A549 (cell line): Measurements from ENCODE around the gene ZNF362. TPM values are rescaled to one million over a fixed set of nuclear protein-coding genes. Genes with fewer than 3 reads are reported as not detected.

Experiments
- ATAC-seq, 2 experiments: fragments of 200-7000 bp in 1 of 2; fragments of >200 bp in 1 of 2; cut with Nextera tagmentation in 1 of 2; cut with Tn5 transposase in 1 of 2; 3 replicates each; pipeline versions ENCODE4 v1.8.0 to v1.9.1; 2018 to 2020; ENCODE audit warnings: mild to moderate bottlenecking in 1 of 2, moderate library complexity in 1 of 2
- CTCF ChIA-PET: fragments of 300-600 bp; sonication (Branson Sonifier 250); formaldehyde crosslinking; extraction: SDS; loops from one replicate; lab custom pipeline; 2021; ENCODE audit warnings: antibody characterized with exemption, inconsistent platforms; lab: Yijun Ruan, JAX
- POLR2A ChIA-PET: fragments of 350-600 bp; formaldehyde crosslinking; extraction: SDS; loops from one replicate; lab custom pipeline; 2021; ENCODE audit warnings: antibody characterized with exemption, inconsistent platforms; lab: Yijun Ruan, JAX
- DNase-seq, 2 experiments: peaks; one replicate each; pipeline versions ENCODE4 v3.0.0 to v3.0.0-alpha.2; 2011 to 2016; ENCODE audit warnings: low read depth in 1 of 2, low spot score in 1 of 2
- FAIRE-seq: peaks from 2 replicates; lab custom pipeline; 2011; peaks lifted over from hg19 to GRCh38; lab: Jason Lieb, UNC
- H3K27ac ChIP-seq, 2 experiments: fragments of >200 bp; sonication (Bioruptor Twin); formaldehyde crosslinking; 3 replicates each; pipeline ENCODE4 v1.5.1; 2016 to 2017
- H3K4me1 ChIP-seq: fragments of >200 bp; sonication (Bioruptor Twin); formaldehyde crosslinking; 3 replicates; pipeline ENCODE4 v1.6.1; 2016
- H3K4me2 ChIP-seq: fragments of >200 bp; sonication (Bioruptor Twin); formaldehyde crosslinking; 3 replicates; pipeline ENCODE4 v1.6.1; 2016
- H3K4me3 ChIP-seq: fragments of >200 bp; sonication (Bioruptor Twin); formaldehyde crosslinking; 3 replicates; pipeline ENCODE4 v1.5.1; 2016
- H3K9me3 ChIP-seq: fragments of >200 bp; sonication (Bioruptor Twin); formaldehyde crosslinking; 3 replicates; pipeline ENCODE4 v1.6.1; 2016
- CBX2 ChIP-seq: fragments of 200-600 bp; sonication (generic); IDR thresholded peaks from 2 replicates; pipeline ENCODE4 v1.6.1; 2016; ENCODE audit warnings: low read depth, mild to moderate bottlenecking, borderline replicate concordance
- CEBPB ChIP-seq, 2 experiments: fragments of >200 bp in 1 of 2; sonication (Bioruptor Twin) in 1 of 2; formaldehyde crosslinking in 1 of 2; IDR thresholded peaks; 2 replicates each; pipeline ENCODE4 v1.6.1; 2012 to 2016
- EHF ChIP-seq: fragments of 250-450 bp; sonication (Bioruptor Pico); IDR thresholded peaks from 2 replicates; pipeline ENCODE4 v1.5.0; 2020; ENCODE audit warnings: mild to moderate bottlenecking
- FOSL2 ChIP-seq, 2 experiments: fragments of 450-650 bp in 1 of 2; fragments of >200 bp in 1 of 2; sonication (Bioruptor Twin) in 1 of 2; formaldehyde crosslinking; IDR thresholded peaks; 2 replicates each; pipeline versions ENCODE4 v1.5.0 to v1.6.1; 2016 to 2020; ENCODE audit warnings: mild to moderate bottlenecking in 1 of 2, moderate library complexity in 1 of 2
- HOXA7 ChIP-seq: fragments of 250-450 bp; sonication (Bioruptor Pico); IDR thresholded peaks from 2 replicates; pipeline ENCODE4 v1.5.0; 2020; ENCODE audit warnings: mild to moderate bottlenecking, moderate library complexity
- JUN ChIP-seq, 2 experiments: fragments of >200 bp; sonication (Bioruptor Twin); formaldehyde crosslinking; IDR thresholded peaks; 2 replicates in 1 of 2; 3 replicates in 1 of 2; pipeline ENCODE4 v1.6.1; 2016 to 2017
- MAFK ChIP-seq: fragments of 450-650 bp; IDR thresholded peaks from 2 replicates; pipeline ENCODE4 v1.6.1; 2014; ENCODE audit not compliant: partially characterized antibody
- PHF8 ChIP-seq: fragments of 200-600 bp; sonication (generic); IDR thresholded peaks from 2 replicates; pipeline ENCODE4 v1.6.1; 2016; ENCODE audit warnings: low read depth, mild to moderate bottlenecking, antibody characterized with exemption, moderate library complexity, borderline replicate concordance
- POLR2A ChIP-seq: IDR thresholded peaks from 2 replicates; pipeline ENCODE4 v1.6.1; 2012; ENCODE audit warnings: mild to moderate bottlenecking, low read length
- POLR2AphosphoS2 ChIP-seq: conservative IDR thresholded peaks from 2 replicates; pipeline ENCODE4 v1.6.1; 2012; ENCODE audit warnings: low read length, improper control_type of control experiment, inconsistent platforms
- RARB ChIP-seq: fragments of 250-450 bp; sonication (Bioruptor Pico); IDR thresholded peaks from 2 replicates; pipeline ENCODE4 v1.8.0; 2021; ENCODE audit warnings: mild to moderate bottlenecking, moderate library complexity
- RCOR1 ChIP-seq: fragments of 150-350 bp; IDR thresholded peaks from 2 replicates; pipeline ENCODE4 v1.6.1; 2014; ENCODE audit warnings: antibody characterized with exemption, low read length, low read depth
- SREBF2 ChIP-seq: fragments of 450-650 bp; IDR thresholded peaks from 2 replicates; pipeline ENCODE4 v1.6.1; 2014; ENCODE audit warnings: mild to moderate bottlenecking, moderate library complexity
- TP53 ChIP-seq: fragments of 250-450 bp; sonication (Bioruptor Pico); IDR thresholded peaks from 2 replicates; pipeline ENCODE4 v1.5.0; 2021; ENCODE audit warnings: mild to moderate bottlenecking, moderate library complexity
- ZFP36 ChIP-seq: fragments of 450-650 bp; IDR thresholded peaks from 2 replicates; pipeline ENCODE4 v1.6.1; 2014; ENCODE audit warnings: borderline replicate concordance; ENCODE audit not compliant: partially characterized antibody
- WGBS: methylation state at CpG from one replicate; pipeline ENCODE4 v1.1.6; 2017; ENCODE audit errors: missing lambda C conversion rate; 5-methylcytosine and 5-hydroxymethylcytosine counted together
- polyA minus RNA-seq: library from RNA; depleted of rRNA, polyadenylated mRNA; stranded (reverse); fragments of >200 nt; gene quantifications from 2 replicates; pipeline ENCODE4 v1.2.3, GENCODE V29; 2011; rRNA and poly(A)+ RNA removed
- polyA plus RNA-seq, 4 experiments: library from polyadenylated mRNA; depleted of rRNA in 3 of 4; stranded (reverse); fragments of >200 nt; fragmentation: RNase III in 1 of 4; extraction: RNeasy Plus Mini Kit Qiagen cat#74134 plus additional on column Dnase treatment in 1 of 4; gene quantifications; 2 replicates in 3 of 4; 3 replicates in 1 of 4; pipeline ENCODE4 v1.2.3, GENCODE V29; 2011 to 2017
- TF ChIP-seq, protein P1 (sequence below): IDR thresholded peaks from 2 replicates; pipeline ENCODE4 v1.6.1; 2012
- TF ChIP-seq, protein P2 (sequence below): fragments of >200 bp; sonication (Bioruptor Twin); formaldehyde crosslinking; IDR thresholded peaks from 3 replicates; pipeline ENCODE4 v1.5.1; 2016
- TF ChIP-seq, protein P3 (sequence below): fragments of 200-600 bp; sonication (generic); IDR thresholded peaks from 2 replicates; pipeline ENCODE4 v1.6.1; 2016; ENCODE audit warnings: antibody characterized with exemption, mild to moderate bottlenecking, moderate library complexity

ZNF362 gene, protein sequence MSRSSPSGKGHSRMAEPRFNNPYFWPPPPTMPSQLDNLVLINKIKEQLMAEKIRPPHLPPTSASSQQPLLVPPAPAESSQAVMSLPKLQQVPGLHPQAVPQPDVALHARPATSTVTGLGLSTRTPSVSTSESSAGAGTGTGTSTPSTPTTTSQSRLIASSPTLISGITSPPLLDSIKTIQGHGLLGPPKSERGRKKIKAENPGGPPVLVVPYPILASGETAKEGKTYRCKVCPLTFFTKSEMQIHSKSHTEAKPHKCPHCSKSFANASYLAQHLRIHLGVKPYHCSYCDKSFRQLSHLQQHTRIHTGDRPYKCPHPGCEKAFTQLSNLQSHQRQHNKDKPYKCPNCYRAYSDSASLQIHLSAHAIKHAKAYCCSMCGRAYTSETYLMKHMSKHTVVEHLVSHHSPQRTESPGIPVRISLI
- polyA plus RNA-seq (2011; rRNA removed), result 4.1 and 4.8 TPM in 2 replicates
- polyA plus RNA-seq (2012; cell fraction: cytosol; rRNA removed), result 6.6 and 11.5 TPM in 2 replicates
- polyA plus RNA-seq (2012; cell fraction: nucleus; rRNA removed), result 14.1 and 24.8 TPM in 2 replicates
- polyA plus RNA-seq (2017; fragmentation: RNase III; extraction: RNeasy Plus Mini Kit Qiagen cat#74134 plus additional on column Dnase treatment), result 5.2 to 8.3 TPM (median 7.9 TPM) in 3 replicates
- 7.5 and 8.4 TPM in 2 replicates for polyA minus RNA-seq

DNA sequence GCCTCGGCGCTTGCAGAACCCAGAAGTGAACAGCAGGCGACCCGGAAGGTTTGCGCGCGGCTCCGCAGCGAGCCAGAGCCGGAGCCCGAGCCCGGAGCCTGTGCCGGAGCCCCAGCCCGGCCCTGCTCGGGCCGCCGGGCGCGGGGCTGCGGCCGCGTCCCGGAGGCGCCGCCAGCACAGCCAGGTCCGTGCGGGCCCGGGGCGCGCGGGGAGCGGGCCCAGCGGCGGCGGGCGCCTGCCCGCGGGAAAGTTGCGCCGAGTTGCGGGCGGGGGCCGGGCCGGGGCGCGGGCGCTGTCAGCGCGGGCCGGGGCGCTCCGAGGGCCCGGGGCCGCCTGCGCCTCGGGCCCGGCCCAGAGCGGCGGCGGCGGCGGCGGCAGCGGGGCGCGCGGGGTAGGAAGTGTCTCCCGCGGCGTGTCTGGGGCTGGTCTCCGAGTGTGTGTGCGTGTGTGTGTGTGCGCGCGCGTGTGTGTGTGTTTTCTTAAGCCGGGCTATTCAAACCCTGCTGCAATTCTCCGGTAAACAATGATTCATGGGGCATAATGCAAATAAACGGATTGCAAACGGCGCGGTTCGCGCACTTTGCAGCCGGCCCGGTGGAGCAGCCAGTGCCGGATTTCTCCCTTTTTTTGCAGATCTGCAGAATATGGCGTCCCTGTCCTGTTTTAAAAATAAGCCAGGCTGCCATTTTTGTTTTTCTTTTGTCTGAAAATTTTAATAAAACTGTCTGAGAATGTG is at the start of gene ZNF362:
TSS of gene ZNF362 (plus strand) at position 22 of the 736 bp plus-strand sequence. CDS start 14,083 bp downstream, outside the sequence.
- no peaks in the 10 kb centered on the region for H3K9me3 ChIP-seq
- no peak for FAIRE-seq
- H3K4me1 ChIP-seq, result peaks cover 21% of the 10 kb centered on the region
- H3K4me2 ChIP-seq, result peak within 1 kb of the TSS; percentile 87
- H3K4me3 ChIP-seq, result peak within 1 kb of the TSS; percentile 52
- under 1% methylated on average over 18 of the region's 88 CpGs for whole genome bisulfite sequencing
- H3K27ac ChIP-seq, result peak within 1 kb of the TSS; percentile 86 to 96
- ATAC-seq, result peak; percentile 58 to 77
- ChIA-PET POLR2A (interaction anchor here (0.6 kb wide), 2 partner anchors 73 to 481 kb away, joined by 3 read pairs; no protein-coding TSS in a partner anchor), CTCF (no interaction called here)
- TF ChIP-seq SREBF2, result no peak
- TF ChIP-seq RCOR1, result no peak
- TF ChIP-seq EHF (CRISPR knock-in tag), result no peak
- TF ChIP-seq MAFK, result peak; percentile 70
- TF ChIP-seq POLR2AphosphoS2, result no peak
- TF ChIP-seq FOSL2 (IDR thresholded peaks at IDR 0.05), result no peak
- TF ChIP-seq FOSL2 (CRISPR knock-in tag; IDR thresholded peaks at IDR 0.05), result peak; percentile 85
- no peak for TF ChIP-seq HOXA7 (CRISPR knock-in tag)
- TF ChIP-seq TP53 (CRISPR knock-in tag), result no peak
- TF ChIP-seq JUN (IDR thresholded peaks at IDR 0.05), result peak in 1 of 2 experiments; percentile 40; a peak in 1 of 5 replicates
- TF ChIP-seq, protein P1, sequence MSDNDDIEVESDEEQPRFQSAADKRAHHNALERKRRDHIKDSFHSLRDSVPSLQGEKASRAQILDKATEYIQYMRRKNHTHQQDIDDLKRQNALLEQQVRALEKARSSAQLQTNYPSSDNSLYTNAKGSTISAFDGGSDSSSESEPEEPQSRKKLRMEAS, result peak; percentile 54
- no peak for TF ChIP-seq ZFP36
- TF ChIP-seq POLR2A, result peak; percentile 25; the same call in 1 of the 2 replicates
- TF ChIP-seq RARB (CRISPR knock-in tag), result no peak
- TF ChIP-seq, protein P2, sequence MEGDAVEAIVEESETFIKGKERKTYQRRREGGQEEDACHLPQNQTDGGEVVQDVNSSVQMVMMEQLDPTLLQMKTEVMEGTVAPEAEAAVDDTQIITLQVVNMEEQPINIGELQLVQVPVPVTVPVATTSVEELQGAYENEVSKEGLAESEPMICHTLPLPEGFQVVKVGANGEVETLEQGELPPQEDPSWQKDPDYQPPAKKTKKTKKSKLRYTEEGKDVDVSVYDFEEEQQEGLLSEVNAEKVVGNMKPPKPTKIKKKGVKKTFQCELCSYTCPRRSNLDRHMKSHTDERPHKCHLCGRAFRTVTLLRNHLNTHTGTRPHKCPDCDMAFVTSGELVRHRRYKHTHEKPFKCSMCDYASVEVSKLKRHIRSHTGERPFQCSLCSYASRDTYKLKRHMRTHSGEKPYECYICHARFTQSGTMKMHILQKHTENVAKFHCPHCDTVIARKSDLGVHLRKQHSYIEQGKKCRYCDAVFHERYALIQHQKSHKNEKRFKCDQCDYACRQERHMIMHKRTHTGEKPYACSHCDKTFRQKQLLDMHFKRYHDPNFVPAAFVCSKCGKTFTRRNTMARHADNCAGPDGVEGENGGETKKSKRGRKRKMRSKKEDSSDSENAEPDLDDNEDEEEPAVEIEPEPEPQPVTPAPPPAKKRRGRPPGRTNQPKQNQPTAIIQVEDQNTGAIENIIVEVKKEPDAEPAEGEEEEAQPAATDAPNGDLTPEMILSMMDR, result no peak
- TF ChIP-seq CEBPB (IDR thresholded peaks at IDR 0.05), result peak in 1 of 2 experiments; percentile 61; a peak in 2 of 4 replicates
- no peak for TF ChIP-seq CBX2
- no peak for TF ChIP-seq PHF8
- TF ChIP-seq, protein P3, sequence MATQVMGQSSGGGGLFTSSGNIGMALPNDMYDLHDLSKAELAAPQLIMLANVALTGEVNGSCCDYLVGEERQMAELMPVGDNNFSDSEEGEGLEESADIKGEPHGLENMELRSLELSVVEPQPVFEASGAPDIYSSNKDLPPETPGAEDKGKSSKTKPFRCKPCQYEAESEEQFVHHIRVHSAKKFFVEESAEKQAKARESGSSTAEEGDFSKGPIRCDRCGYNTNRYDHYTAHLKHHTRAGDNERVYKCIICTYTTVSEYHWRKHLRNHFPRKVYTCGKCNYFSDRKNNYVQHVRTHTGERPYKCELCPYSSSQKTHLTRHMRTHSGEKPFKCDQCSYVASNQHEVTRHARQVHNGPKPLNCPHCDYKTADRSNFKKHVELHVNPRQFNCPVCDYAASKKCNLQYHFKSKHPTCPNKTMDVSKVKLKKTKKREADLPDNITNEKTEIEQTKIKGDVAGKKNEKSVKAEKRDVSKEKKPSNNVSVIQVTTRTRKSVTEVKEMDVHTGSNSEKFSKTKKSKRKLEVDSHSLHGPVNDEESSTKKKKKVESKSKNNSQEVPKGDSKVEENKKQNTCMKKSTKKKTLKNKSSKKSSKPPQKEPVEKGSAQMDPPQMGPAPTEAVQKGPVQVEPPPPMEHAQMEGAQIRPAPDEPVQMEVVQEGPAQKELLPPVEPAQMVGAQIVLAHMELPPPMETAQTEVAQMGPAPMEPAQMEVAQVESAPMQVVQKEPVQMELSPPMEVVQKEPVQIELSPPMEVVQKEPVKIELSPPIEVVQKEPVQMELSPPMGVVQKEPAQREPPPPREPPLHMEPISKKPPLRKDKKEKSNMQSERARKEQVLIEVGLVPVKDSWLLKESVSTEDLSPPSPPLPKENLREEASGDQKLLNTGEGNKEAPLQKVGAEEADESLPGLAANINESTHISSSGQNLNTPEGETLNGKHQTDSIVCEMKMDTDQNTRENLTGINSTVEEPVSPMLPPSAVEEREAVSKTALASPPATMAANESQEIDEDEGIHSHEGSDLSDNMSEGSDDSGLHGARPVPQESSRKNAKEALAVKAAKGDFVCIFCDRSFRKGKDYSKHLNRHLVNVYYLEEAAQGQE, result no peak
- peak; percentile 50 to 83 for DNase-seq
